HEK293 (cell line): ENCODE data around the gene CNIH3.

Source experiments
- SP7 ChIP-seq: fragments of 450-650 bp; formaldehyde crosslinking; IDR thresholded peaks from 2 replicates; pipeline ENCODE4 v1.5.1; 2016; ENCODE audit warnings: missing biosample characterization, missing genetic modification characterization
- ZBTB11 ChIP-seq: fragments of 450-650 bp; formaldehyde crosslinking; conservative IDR thresholded peaks from 2 replicates; pipeline ENCODE4 v1.5.1; 2016; ENCODE audit warnings: low read depth, missing biosample characterization, missing genetic modification characterization
- ZBTB49 ChIP-seq: fragments of 450-650 bp; formaldehyde crosslinking; IDR thresholded peaks from 2 replicates; pipeline ENCODE4 v1.5.1; 2016; ENCODE audit warnings: missing biosample characterization, missing genetic modification characterization, low read depth
- ZBTB7A ChIP-seq: fragments of 450-650 bp; formaldehyde crosslinking; IDR thresholded peaks from 2 replicates; pipeline ENCODE4 v1.5.1; 2016; ENCODE audit warnings: low read depth, missing biosample characterization, missing genetic modification characterization
- ZFP3 ChIP-seq: fragments of 450-650 bp; formaldehyde crosslinking; IDR thresholded peaks from 2 replicates; pipeline ENCODE4 v1.5.1; 2016; ENCODE audit warnings: low read depth, missing biosample characterization, missing genetic modification characterization
- ZFP37 ChIP-seq: fragments of 450-650 bp; formaldehyde crosslinking; IDR thresholded peaks from 2 replicates; pipeline ENCODE4 v1.5.1; 2016; ENCODE audit warnings: missing biosample characterization, missing genetic modification characterization
- ZNF138 ChIP-seq: fragments of 450-650 bp; formaldehyde crosslinking; IDR thresholded peaks from 2 replicates; pipeline ENCODE4 v1.5.1; 2016; ENCODE audit warnings: missing biosample characterization, missing genetic modification characterization, borderline replicate concordance
- ZNF146 ChIP-seq: fragments of 450-650 bp; formaldehyde crosslinking; IDR thresholded peaks from 2 replicates; pipeline ENCODE4 v1.5.1; 2016; ENCODE audit warnings: missing biosample characterization, missing genetic modification characterization
- ZNF16 ChIP-seq: fragments of 450-650 bp; formaldehyde crosslinking; IDR thresholded peaks from 2 replicates; pipeline ENCODE4 v1.5.1; 2016; ENCODE audit warnings: low read depth, missing biosample characterization, missing genetic modification characterization
- ZNF18 ChIP-seq: fragments of 450-650 bp; formaldehyde crosslinking; IDR thresholded peaks from 2 replicates; pipeline ENCODE4 v1.5.1; 2016; ENCODE audit warnings: missing biosample characterization, missing genetic modification characterization
- ZNF23 ChIP-seq: fragments of 450-650 bp; formaldehyde crosslinking; IDR thresholded peaks from 2 replicates; pipeline ENCODE4 v1.5.1; 2016; ENCODE audit warnings: missing biosample characterization, missing genetic modification characterization, borderline replicate concordance
- ZNF24 ChIP-seq: fragments of 450-650 bp; formaldehyde crosslinking; IDR thresholded peaks from 2 replicates; pipeline ENCODE4 v1.5.1; 2016; ENCODE audit warnings: missing biosample characterization, missing genetic modification characterization
- ZNF280D ChIP-seq: fragments of 450-650 bp; formaldehyde crosslinking; IDR thresholded peaks from 2 replicates; pipeline ENCODE4 v1.5.1; 2016; ENCODE audit warnings: missing biosample characterization, missing genetic modification characterization
- ZNF394 ChIP-seq: fragments of 450-650 bp; formaldehyde crosslinking; IDR thresholded peaks from 2 replicates; pipeline ENCODE4 v1.5.1; 2016; ENCODE audit warnings: missing biosample characterization, missing genetic modification characterization, mild to moderate bottlenecking, moderate library complexity, borderline replicate concordance
- ZNF510 ChIP-seq: fragments of 450-650 bp; formaldehyde crosslinking; IDR thresholded peaks from 2 replicates; pipeline ENCODE4 v1.5.1; 2018; ENCODE audit warnings: mild to moderate bottlenecking, missing genetic modification characterization, missing biosample characterization; ENCODE audit not compliant: insufficient replicate concordance
- ZNF548 ChIP-seq: fragments of 450-650 bp; formaldehyde crosslinking; IDR thresholded peaks from 2 replicates; pipeline ENCODE4 v1.5.1; 2016; ENCODE audit warnings: missing biosample characterization, missing genetic modification characterization
- ZNF549 ChIP-seq: fragments of 450-650 bp; IDR thresholded peaks from 2 replicates; pipeline ENCODE4 v1.5.1; 2018; ENCODE audit warnings: missing biosample characterization, missing genetic modification characterization, mild to moderate bottlenecking, inconsistent platforms, moderate library complexity
- ZNF596 ChIP-seq: fragments of 450-650 bp; IDR thresholded peaks from 2 replicates; pipeline ENCODE4 v1.5.0; 2018; ENCODE audit warnings: missing biosample characterization, mild to moderate bottlenecking, missing genetic modification characterization, moderate library complexity
- ZNF629 ChIP-seq: fragments of 450-650 bp; formaldehyde crosslinking; IDR thresholded peaks from 2 replicates; pipeline ENCODE4 v1.5.1; 2017; ENCODE audit warnings: missing biosample characterization, missing genetic modification characterization
- ZNF777 ChIP-seq: fragments of 450-650 bp; formaldehyde crosslinking; IDR thresholded peaks from 2 replicates; pipeline ENCODE4 v1.5.1; 2017; ENCODE audit warnings: missing biosample characterization, missing genetic modification characterization, borderline replicate concordance
- ZSCAN16 ChIP-seq: fragments of 450-650 bp; formaldehyde crosslinking; IDR thresholded peaks from 2 replicates; pipeline ENCODE4 v1.5.1; 2016; ENCODE audit warnings: missing biosample characterization, missing genetic modification characterization
- TF ChIP-seq, protein P1 (sequence below): fragments of 450-650 bp; formaldehyde crosslinking; IDR thresholded peaks from 2 replicates; pipeline ENCODE4 v1.5.1; 2016; ENCODE audit warnings: missing biosample characterization, missing genetic modification characterization
- TF ChIP-seq, protein P2 (sequence below): fragments of 450-650 bp; IDR thresholded peaks from 2 replicates; pipeline ENCODE4 v1.5.1; 2018; ENCODE audit warnings: missing biosample characterization, missing genetic modification characterization

CNIH3 gene

GRCh38 chr1:224621813-224622682, 5.9 kb downstream of the CNIH3 start (continued):
- TF ChIP-seq, protein P1, sequence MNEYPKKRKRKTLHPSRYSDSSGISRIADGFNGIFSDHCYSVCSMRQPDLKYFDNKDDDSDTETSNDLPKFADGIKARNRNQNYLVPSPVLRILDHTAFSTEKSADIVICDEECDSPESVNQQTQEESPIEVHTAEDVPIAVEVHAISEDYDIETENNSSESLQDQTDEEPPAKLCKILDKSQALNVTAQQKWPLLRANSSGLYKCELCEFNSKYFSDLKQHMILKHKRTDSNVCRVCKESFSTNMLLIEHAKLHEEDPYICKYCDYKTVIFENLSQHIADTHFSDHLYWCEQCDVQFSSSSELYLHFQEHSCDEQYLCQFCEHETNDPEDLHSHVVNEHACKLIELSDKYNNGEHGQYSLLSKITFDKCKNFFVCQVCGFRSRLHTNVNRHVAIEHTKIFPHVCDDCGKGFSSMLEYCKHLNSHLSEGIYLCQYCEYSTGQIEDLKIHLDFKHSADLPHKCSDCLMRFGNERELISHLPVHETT (tag by site-specific recombination), result peak; percentile 95
- peak; percentile 96 for TF ChIP-seq ZNF629 (tag by site-specific recombination)
- peak; percentile 93 for TF ChIP-seq ZNF24 (tag by site-specific recombination)
- TF ChIP-seq ZNF777 (tag by site-specific recombination), result no peak
- no peak for TF ChIP-seq ZBTB49 (tag by site-specific recombination)
- no peak for TF ChIP-seq ZFP3 (tag by site-specific recombination)
- no peak for TF ChIP-seq ZBTB7A (tag by site-specific recombination)
- no peak for TF ChIP-seq ZNF18 (tag by site-specific recombination)
- peak; percentile 28; the same call in 1 of the 2 replicates for TF ChIP-seq ZNF146 (tag by site-specific recombination)
- TF ChIP-seq, protein P2, sequence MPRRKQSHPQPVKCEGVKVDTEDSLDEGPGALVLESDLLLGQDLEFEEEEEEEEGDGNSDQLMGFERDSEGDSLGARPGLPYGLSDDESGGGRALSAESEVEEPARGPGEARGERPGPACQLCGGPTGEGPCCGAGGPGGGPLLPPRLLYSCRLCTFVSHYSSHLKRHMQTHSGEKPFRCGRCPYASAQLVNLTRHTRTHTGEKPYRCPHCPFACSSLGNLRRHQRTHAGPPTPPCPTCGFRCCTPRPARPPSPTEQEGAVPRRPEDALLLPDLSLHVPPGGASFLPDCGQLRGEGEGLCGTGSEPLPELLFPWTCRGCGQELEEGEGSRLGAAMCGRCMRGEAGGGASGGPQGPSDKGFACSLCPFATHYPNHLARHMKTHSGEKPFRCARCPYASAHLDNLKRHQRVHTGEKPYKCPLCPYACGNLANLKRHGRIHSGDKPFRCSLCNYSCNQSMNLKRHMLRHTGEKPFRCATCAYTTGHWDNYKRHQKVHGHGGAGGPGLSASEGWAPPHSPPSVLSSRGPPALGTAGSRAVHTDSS (tag by site-specific recombination), result no peak; the same call in 1 of the 2 replicates
- no peak for TF ChIP-seq ZNF16
- no peak for TF ChIP-seq ZNF138
- TF ChIP-seq ZFP37 (tag by site-specific recombination), result no peak
- TF ChIP-seq ZNF549, result no peak
- TF ChIP-seq ZNF280D (tag by site-specific recombination), result no peak; the same call in 1 of the 2 replicates
- no peak for TF ChIP-seq ZNF596
- TF ChIP-seq ZNF23 (tag by site-specific recombination), result no peak
- peak; percentile 19 for TF ChIP-seq ZNF510 (tag by site-specific recombination)
- no peak for TF ChIP-seq ZSCAN16 (tag by site-specific recombination)
- peak; percentile 21; the same call in 1 of the 2 replicates for TF ChIP-seq ZBTB11 (tag by site-specific recombination)
- TF ChIP-seq SP7, result peak; percentile 71
- peak; percentile 58; the same call in 1 of the 2 replicates for TF ChIP-seq ZNF394 (tag by site-specific recombination)
- TF ChIP-seq ZNF548 (tag by site-specific recombination), result no peak; the same call in 1 of the 2 replicates
